NCI-H82 treated with DMSO at 0.1 percent for 48 hours (cell line): ENCODE data around the gene PIGQ.
"Not testable (repeated sequence)": the region's sequence is repeated elsewhere in the genome, so short reads cannot be mapped to it uniquely, and the experiment has no call there.

Experiments used
- DNase-seq: peaks from one replicate; lab custom pipeline; 2025; ENCODE audit not compliant: unreplicated experiment; lab: John Stamatoyannopoulos, UW

Gene PIGQ

GRCh38 chr16:585351-585750 is 15.6 kb downstream of the PIGQ start:
- DNase-seq: no peak

- DNase-seq: no peak
Measured at GRCh38 chr16:586047-586644, 16.4 kb downstream of the PIGQ start.

- DNase-seq: no peak
Measured at GRCh38 chr16:586645-587590, 17.1 kb downstream of the PIGQ start.

GRCh38 chr16:588639-588888 is 18.8 kb downstream of the PIGQ start:
- DNase-seq: no peak

GRCh38 chr16:588889-589657 is 19.3 kb downstream of the PIGQ start:
- peak; percentile 87 for DNase-seq

GRCh38 chr16:589658-590187 is 20.0 kb downstream of the PIGQ start, which contains the start of gene RAB40C:
Gene RAB40C (plus strand): TSS chr16:590066. CDS start chr16:590292, 226 bp downstream.
- DNase-seq: peak; percentile 90

- no peak for DNase-seq
Measured at GRCh38 chr16:590188-590814, 20.5 kb downstream of the PIGQ start.

GRCh38 chr16:590815-591200 is 21.0 kb downstream of the PIGQ start:
- DNase-seq: no peak

- DNase-seq: no peak
Measured at GRCh38 chr16:591231-591630, 21.5 kb downstream of the PIGQ start.

GRCh38 chr16:591892-592517 is 22.2 kb downstream of the PIGQ start:
- DNase-seq: no peak

- DNase-seq: no peak
Measured at GRCh38 chr16:592518-593306, 22.9 kb downstream of the PIGQ start.

- no peak for DNase-seq
Measured at GRCh38 chr16:593406-593805, 23.6 kb downstream of the PIGQ start.

GRCh38 chr16:593807-594206 is 24.0 kb downstream of the PIGQ start:
- no peak for DNase-seq

- DNase-seq: no peak
Measured at GRCh38 chr16:595094-595528, 25.3 kb downstream of the PIGQ start.

GRCh38 chr16:595942-596735 is 26.4 kb downstream of the PIGQ start:
- DNase-seq: no peak

GRCh38 chr16:596736-597060 is 26.9 kb downstream of the PIGQ start:
- DNase-seq: no peak

GRCh38 chr16:597655-598054 is 27.9 kb downstream of the PIGQ start:
- DNase-seq: not testable (repeated sequence)

GRCh38 chr16:598823-599739 is 29.3 kb downstream of the PIGQ start:
- DNase-seq: no peak
